ENCODE measurements around the gene TMEM190.

DNA sequence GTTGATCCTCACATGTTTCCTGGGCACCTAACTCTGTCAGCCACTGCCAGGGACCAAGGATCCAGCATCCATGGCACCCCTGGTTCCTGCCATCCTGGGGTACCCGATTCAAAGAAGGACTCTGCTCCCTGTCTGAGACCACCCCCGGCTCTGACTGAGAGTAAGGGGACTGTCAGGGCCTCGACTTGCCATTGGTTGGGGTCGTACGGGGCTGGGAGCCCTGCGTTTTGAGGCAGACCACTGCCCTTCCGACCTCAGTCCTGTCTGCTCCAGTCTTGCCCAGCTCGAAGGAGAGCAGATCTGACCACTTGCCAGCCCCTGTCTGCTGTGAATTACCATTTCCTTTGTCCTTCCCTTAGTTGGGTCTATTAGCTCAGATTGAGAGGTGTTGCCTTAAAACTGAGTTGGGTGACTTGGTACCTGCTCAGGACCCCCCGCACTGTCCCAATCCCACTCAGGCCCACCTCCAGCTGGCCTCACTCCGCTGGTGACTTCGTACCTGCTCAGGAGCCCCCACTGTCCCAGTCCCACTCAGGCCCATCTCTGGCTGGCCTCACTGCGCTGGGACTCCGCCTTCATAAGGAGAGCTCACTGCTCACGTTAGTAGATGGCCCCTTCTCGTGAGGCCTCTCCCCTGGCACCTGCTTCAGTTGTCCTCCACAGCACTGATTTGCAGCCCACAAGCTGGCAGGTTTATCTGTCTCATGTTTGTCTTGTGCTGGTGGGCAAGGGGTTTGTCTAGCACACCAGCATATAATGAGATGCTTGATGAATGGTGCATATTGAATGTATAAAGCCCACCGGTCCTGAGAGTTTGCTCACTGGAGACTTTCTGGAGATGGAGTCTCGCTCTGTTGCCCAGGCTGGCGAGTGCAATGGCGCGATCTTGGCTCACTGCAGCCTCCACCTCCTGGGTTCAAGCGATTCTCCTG, 13.0 kb downstream of the TMEM190 start:
- no peak for TF ChIP-seq POLR2A (IDR thresholded peaks at IDR 0.05)
- TF ChIP-seq, protein P1, sequence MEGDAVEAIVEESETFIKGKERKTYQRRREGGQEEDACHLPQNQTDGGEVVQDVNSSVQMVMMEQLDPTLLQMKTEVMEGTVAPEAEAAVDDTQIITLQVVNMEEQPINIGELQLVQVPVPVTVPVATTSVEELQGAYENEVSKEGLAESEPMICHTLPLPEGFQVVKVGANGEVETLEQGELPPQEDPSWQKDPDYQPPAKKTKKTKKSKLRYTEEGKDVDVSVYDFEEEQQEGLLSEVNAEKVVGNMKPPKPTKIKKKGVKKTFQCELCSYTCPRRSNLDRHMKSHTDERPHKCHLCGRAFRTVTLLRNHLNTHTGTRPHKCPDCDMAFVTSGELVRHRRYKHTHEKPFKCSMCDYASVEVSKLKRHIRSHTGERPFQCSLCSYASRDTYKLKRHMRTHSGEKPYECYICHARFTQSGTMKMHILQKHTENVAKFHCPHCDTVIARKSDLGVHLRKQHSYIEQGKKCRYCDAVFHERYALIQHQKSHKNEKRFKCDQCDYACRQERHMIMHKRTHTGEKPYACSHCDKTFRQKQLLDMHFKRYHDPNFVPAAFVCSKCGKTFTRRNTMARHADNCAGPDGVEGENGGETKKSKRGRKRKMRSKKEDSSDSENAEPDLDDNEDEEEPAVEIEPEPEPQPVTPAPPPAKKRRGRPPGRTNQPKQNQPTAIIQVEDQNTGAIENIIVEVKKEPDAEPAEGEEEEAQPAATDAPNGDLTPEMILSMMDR (IDR thresholded peaks at IDR 0.05), result no peak
